HepG2 (cell line): ENCODE measurements around the gene TOP1. TPM values are rescaled to one million over a fixed set of nuclear protein-coding genes. Genes with fewer than 3 reads are reported as not detected.
A peak's percentile ranks its signal among the peaks of the same experiment; 100 is the strongest.

ENCODE experiments used
- AKAP8 ChIP-seq: sonication (generic); formaldehyde crosslinking; IDR thresholded peaks from 2 replicates; pipeline ENCODE4 v1.5.1; 2020; ENCODE audit warnings: mild to moderate bottlenecking, missing genetic modification reagents
- BORCS8-MEF2B ChIP-seq: sonication (generic); formaldehyde crosslinking; IDR thresholded peaks from 2 replicates; pipeline ENCODE4 v1.8.0; 2022; ENCODE audit warnings: mild to moderate bottlenecking, missing genetic modification reagents
- DPF2 ChIP-seq: sonication (generic); formaldehyde crosslinking; IDR thresholded peaks from 2 replicates; pipeline ENCODE4 v1.4.0; 2020; ENCODE audit warnings: mild to moderate bottlenecking, low read depth, missing genetic modification reagents, borderline replicate concordance
- ELF3 ChIP-seq: IDR thresholded peaks from 2 replicates; pipeline ENCODE4 v1.6.1; 2016; ENCODE audit warnings: missing genetic modification reagents, missing compliant biosample characterization
- ETV5 ChIP-seq: IDR thresholded peaks from 2 replicates; pipeline ENCODE4 v1.6.1; 2018; ENCODE audit warnings: missing biosample characterization, missing genetic modification reagents, inconsistent platforms, borderline replicate concordance
- ISL2 ChIP-seq: sonication (generic); formaldehyde crosslinking; IDR thresholded peaks from 2 replicates; pipeline ENCODE4 v1.5.0; 2020; ENCODE audit warnings: missing genetic modification reagents
- JDP2 ChIP-seq: sonication (generic); formaldehyde crosslinking; IDR thresholded peaks from 2 replicates; pipeline ENCODE4 v1.8.1; 2022; ENCODE audit warnings: missing genetic modification reagents, borderline replicate concordance
- MAFK ChIP-seq, 2 experiments: IDR thresholded peaks in 1 of 2; conservative IDR thresholded peaks in 1 of 2; 2 replicates each; pipeline ENCODE4 v1.6.1; 2011; ENCODE audit warnings: improper control_type of control experiment in 2 of 2, low read length in 2 of 2
- MAZ ChIP-seq, 2 experiments: sonication (generic) in 1 of 2; formaldehyde crosslinking in 1 of 2; IDR thresholded peaks; 2 replicates each; pipeline versions ENCODE4 v1.5.0 to v1.6.1; 2012 to 2020; ENCODE audit warnings: low read depth in 2 of 2, mild to moderate bottlenecking in 2 of 2, borderline replicate concordance in 1 of 2, improper control_type of control experiment in 1 of 2, low read length in 1 of 2, missing genetic modification reagents in 1 of 2, moderate library complexity in 1 of 2
- MEIS2 ChIP-seq: sonication (generic); formaldehyde crosslinking; IDR thresholded peaks from 2 replicates; pipeline ENCODE4 v1.9.0; 2021; ENCODE audit warnings: mild to moderate bottlenecking, missing genetic modification reagents
- MTA3 ChIP-seq: sonication (generic); formaldehyde crosslinking; IDR thresholded peaks from 2 replicates; pipeline ENCODE4 v1.4.0; 2020; ENCODE audit warnings: missing genetic modification reagents
- RAD21 ChIP-seq: fragments of 450-650 bp; formaldehyde crosslinking; IDR thresholded peaks from 2 replicates; pipeline ENCODE4 v1.5.0; 2020; ENCODE audit warnings: mild to moderate bottlenecking
- SOX5 ChIP-seq: IDR thresholded peaks from 2 replicates; pipeline ENCODE4 v1.6.1; 2016; ENCODE audit warnings: borderline replicate concordance
- ZNF326 ChIP-seq: sonication (generic); formaldehyde crosslinking; IDR thresholded peaks from 2 replicates; pipeline ENCODE4 v1.4.0; 2020; ENCODE audit warnings: missing genetic modification reagents, borderline replicate concordance
- ZNF33B ChIP-seq: sonication (generic); formaldehyde crosslinking; IDR thresholded peaks from 2 replicates; pipeline ENCODE4 v1.5.1; 2020; ENCODE audit warnings: mild to moderate bottlenecking, missing genetic modification reagents
- ZNF558 ChIP-seq: sonication (generic); formaldehyde crosslinking; IDR thresholded peaks from 2 replicates; pipeline ENCODE4 v1.9.0; 2022; ENCODE audit warnings: mild to moderate bottlenecking, missing genetic modification reagents, borderline replicate concordance
- ZNF737 ChIP-seq: sonication (generic); formaldehyde crosslinking; IDR thresholded peaks from 2 replicates; pipeline ENCODE4 v1.5.0; 2020; ENCODE audit warnings: missing genetic modification reagents, mild to moderate bottlenecking, borderline replicate concordance
- ZNF766 ChIP-seq: sonication (generic); formaldehyde crosslinking; IDR thresholded peaks from 2 replicates; pipeline ENCODE4 v1.5.0; 2020; ENCODE audit warnings: missing genetic modification reagents, borderline replicate concordance
- polyA plus RNA-seq, 8 experiments: library from polyadenylated mRNA; depleted of rRNA in 3 of 8; stranded (reverse) in 7 of 8; unstranded in 1 of 8; fragments of >200 nt; fragmentation: Illumina TruSeq in 4 of 8; extraction: Trizol in 4 of 8; gene quantifications; 2 replicates each; pipeline versions ENCODE4 v1.2.1 to v1.2.3, GENCODE V29; 2011 to 2016; ENCODE audit warnings: low read depth in 4 of 8, missing spikeins in 1 of 8, mixed read lengths in 1 of 8; ENCODE audit not compliant: insufficient read depth in 1 of 8
- total RNA-seq, 5 experiments: library from RNA; depleted of rRNA; stranded (reverse); fragments of >200 nt; fragmentation: Illumina TruSeq; extraction: Trizol; gene quantifications; 2 replicates each; pipeline ENCODE4 v1.2.3, GENCODE V29; 2016; ENCODE audit warnings: low read depth in 1 of 5
- TF ChIP-seq, protein P1 (sequence below): IDR thresholded peaks from 2 replicates; pipeline ENCODE4 v1.6.1; 2016; ENCODE audit warnings: low read depth, borderline replicate concordance
- TF ChIP-seq, protein P2 (sequence below): sonication (generic); formaldehyde crosslinking; IDR thresholded peaks from 2 replicates; pipeline ENCODE4 v1.5.1; 2020; ENCODE audit warnings: mild to moderate bottlenecking, missing genetic modification reagents
- TF ChIP-seq, protein P3 (sequence below): sonication (generic); formaldehyde crosslinking; IDR thresholded peaks from 2 replicates; pipeline ENCODE4 v1.4.0; 2020; ENCODE audit warnings: missing genetic modification reagents
- TF ChIP-seq, protein P4 (sequence below): sonication (generic); formaldehyde crosslinking; IDR thresholded peaks from 2 replicates; pipeline ENCODE4 v1.4.0; 2020; ENCODE audit warnings: mild to moderate bottlenecking, missing genetic modification reagents

TOP1 gene
- total and polyA plus RNA-seq, 2 of the 13 experiments (the other 11 are each of a cell fraction or from before 2014, with no cell fraction given): 10.2 to 19.4 TPM

DNA sequence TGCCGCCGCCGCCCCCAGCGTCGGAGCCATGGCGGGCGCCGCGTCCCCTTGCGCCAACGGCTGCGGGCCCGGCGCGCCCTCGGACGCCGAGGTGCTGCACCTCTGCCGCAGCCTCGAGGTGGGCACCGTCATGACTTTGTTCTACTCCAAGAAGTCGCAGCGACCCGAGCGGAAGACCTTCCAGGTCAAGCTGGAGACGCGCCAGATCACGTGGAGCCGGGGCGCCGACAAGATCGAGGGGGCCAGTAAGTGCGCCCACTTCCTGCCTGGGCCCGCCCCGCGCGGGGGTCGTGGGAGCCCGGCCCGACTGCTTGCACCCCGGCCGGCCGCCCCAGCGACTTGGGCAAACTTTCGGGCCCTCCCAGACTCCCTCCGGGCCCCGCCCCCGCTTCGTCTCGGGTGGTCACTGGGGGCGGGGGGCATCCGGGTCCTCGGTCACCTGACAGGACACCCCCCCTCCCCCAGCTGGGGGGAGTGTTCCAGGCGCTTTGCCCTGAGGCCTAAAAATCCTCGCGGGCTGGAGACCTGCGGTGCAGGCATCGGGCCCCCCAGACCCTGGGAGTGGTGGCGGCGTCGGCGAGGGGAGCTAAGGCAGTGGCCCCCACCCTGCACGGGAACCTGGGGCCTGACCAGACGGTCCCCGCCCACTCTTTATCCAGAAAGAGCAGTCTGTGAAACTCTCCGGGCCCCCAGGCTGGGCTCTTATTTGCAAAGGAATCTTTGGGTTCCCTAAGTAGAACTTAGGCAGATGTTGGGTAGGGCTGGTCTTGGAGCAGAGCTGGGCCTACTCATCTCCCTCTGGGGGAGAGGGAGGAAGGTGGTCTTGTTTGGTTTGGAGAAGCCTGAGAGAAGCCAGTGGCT lies 109.2 kb downstream of the TOP1 start (continued):
- TF ChIP-seq ETV5 (CRISPR knock-in tag) (peak; percentile 72), SOX5 (CRISPR knock-in tag) (peak; percentile 21; the same call in 1 of the 2 replicates), AKAP8 (no peak; the same call in 1 of the 2 replicates), MTA3 (CRISPR knock-in tag) (no peak), MEIS2 (no peak; the same call in 1 of the 2 replicates), ZNF766 (CRISPR knock-in tag) (0 out of 2 replicates have a peak, but pooled peaks have one; percentile 22), ZNF558 (0 out of 2 replicates have a peak, but pooled peaks have one; percentile 18), ZNF737 (CRISPR knock-in tag) (no peak), ISL2 (CRISPR knock-in tag) (peak; percentile 34; the same call in 1 of the 2 replicates), MAFK (conservative IDR thresholded peaks at IDR 0.05 in 1 of 2, IDR thresholded peaks at IDR 0.05 in 1 of 2; ENCODE audit: low read length in 2 of 2) (no peak), ZNF33B (0 out of 2 replicates have a peak, but pooled peaks have one; percentile 27), DPF2 (CRISPR knock-in tag) (no peak), MAZ (IDR thresholded peaks at IDR 0.05; ENCODE audit: borderline replicate concordance, low read depth, low read length) (peak; percentile 78), MAZ (CRISPR knock-in tag; IDR thresholded peaks at IDR 0.05; ENCODE audit: low read depth) (peak; percentile 38; the same call in 1 of the 2 replicates), ZNF326 (CRISPR knock-in tag) (no peak), BORCS8-MEF2B (CRISPR knock-in tag) (peak; percentile 61; the same call in 1 of the 2 replicates), JDP2 (CRISPR knock-in tag) (no peak; the same call in 1 of the 2 replicates), ELF3 (CRISPR knock-in tag) (peak; percentile 38), RAD21 (CRISPR knock-in tag) (no peak; the same call in none of the 2 replicates)
- TF ChIP-seq, protein P1, sequence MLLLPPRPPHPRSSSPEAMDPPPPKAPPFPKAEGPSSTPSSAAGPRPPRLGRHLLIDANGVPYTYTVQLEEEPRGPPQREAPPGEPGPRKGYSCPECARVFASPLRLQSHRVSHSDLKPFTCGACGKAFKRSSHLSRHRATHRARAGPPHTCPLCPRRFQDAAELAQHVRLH (CRISPR knock-in tag): peak; percentile 91; the same call in 1 of the 2 replicates
- TF ChIP-seq, protein P2, sequence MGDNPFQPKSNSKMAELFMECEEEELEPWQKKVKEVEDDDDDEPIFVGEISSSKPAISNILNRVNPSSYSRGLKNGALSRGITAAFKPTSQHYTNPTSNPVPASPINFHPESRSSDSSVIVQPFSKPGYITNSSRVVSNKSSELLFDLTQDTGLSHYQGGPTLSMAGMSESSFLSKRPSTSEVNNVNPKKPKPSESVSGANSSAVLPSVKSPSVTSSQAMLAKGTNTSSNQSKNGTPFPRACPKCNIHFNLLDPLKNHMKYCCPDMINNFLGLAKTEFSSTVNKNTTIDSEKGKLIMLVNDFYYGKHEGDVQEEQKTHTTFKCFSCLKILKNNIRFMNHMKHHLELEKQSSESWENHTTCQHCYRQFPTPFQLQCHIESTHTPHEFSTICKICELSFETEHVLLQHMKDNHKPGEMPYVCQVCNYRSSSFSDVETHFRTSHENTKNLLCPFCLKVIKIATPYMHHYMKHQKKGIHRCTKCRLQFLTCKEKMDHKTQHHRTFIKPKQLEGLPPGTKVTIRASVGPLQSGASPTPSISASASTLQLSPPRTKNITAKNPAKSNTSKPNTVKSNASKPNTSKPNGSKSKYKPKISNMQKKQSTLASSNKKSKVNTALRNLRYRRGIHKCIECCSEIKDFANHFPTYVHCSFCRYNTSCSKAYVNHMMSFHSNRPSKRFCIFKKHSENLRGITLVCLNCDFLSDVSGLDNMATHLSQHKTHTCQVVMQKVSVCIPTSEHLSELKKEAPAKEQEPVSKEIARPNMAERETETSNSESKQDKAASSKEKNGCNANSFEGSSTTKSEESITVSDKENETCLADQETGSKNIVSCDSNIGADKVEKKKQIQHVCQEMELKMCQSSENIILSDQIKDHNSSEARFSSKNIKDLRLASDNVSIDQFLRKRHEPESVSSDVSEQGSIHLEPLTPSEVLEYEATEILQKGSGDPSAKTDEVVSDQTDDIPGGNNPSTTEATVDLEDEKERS: peak; percentile 59; the same call in 1 of the 2 replicates
- TF ChIP-seq, protein P3, sequence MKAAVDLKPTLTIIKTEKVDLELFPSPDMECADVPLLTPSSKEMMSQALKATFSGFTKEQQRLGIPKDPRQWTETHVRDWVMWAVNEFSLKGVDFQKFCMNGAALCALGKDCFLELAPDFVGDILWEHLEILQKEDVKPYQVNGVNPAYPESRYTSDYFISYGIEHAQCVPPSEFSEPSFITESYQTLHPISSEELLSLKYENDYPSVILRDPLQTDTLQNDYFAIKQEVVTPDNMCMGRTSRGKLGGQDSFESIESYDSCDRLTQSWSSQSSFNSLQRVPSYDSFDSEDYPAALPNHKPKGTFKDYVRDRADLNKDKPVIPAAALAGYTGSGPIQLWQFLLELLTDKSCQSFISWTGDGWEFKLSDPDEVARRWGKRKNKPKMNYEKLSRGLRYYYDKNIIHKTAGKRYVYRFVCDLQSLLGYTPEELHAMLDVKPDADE (CRISPR knock-in tag): no peak
- TF ChIP-seq, protein P4, sequence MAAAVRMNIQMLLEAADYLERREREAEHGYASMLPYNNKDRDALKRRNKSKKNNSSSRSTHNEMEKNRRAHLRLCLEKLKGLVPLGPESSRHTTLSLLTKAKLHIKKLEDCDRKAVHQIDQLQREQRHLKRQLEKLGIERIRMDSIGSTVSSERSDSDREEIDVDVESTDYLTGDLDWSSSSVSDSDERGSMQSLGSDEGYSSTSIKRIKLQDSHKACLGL (CRISPR knock-in tag): peak; percentile 76; the same call in 1 of the 2 replicates
